Thymus (tissue), 11 donors: ENCODE results near the gene PRTG. TPM values are rescaled to one million over a fixed set of nuclear protein-coding genes. Genes with fewer than 3 reads are reported as not detected.

Experiments
- DNase-seq, 9 donors: peaks; one replicate each; pipeline ENCODE4 v3.0.0-alpha.2; 2013; ENCODE audit warnings: low spot score in 9 of 9, low read depth in 6 of 9, missing footprints in 1 of 9
- H3K27ac ChIP-seq, 2 donors: one replicate each; pipeline ENCODE4 v1.5.1; 2013; ENCODE audit warnings: control low read depth in 1 of 2, low read depth in 1 of 2, low read length in 1 of 2, mild to moderate bottlenecking in 1 of 2, moderate library complexity in 1 of 2
- H3K27me3 ChIP-seq, 2 donors: one replicate each; pipeline ENCODE4 v1.5.1; 2013; ENCODE audit warnings: low read length in 1 of 2; ENCODE audit not compliant: control insufficient read depth in 2 of 2, insufficient read depth in 1 of 2
- H3K36me3 ChIP-seq, 2 donors: one replicate each; pipeline ENCODE4 v1.5.1; 2013; ENCODE audit warnings: low read length in 1 of 2, mild to moderate bottlenecking in 1 of 2, moderate library complexity in 1 of 2; ENCODE audit not compliant: control insufficient read depth in 2 of 2, insufficient read depth in 2 of 2
- H3K4me1 ChIP-seq, 2 donors: one replicate each; pipeline ENCODE4 v1.5.1; 2013; ENCODE audit warnings: low read length in 2 of 2; ENCODE audit not compliant: control insufficient read depth in 2 of 2, insufficient read depth in 2 of 2
- H3K4me3 ChIP-seq, 2 donors: one replicate each; pipeline ENCODE4 v1.5.1; 2013; ENCODE audit warnings: low read length in 2 of 2, control low read depth in 1 of 2, mild to moderate bottlenecking in 1 of 2
- H3K9me3 ChIP-seq, 2 donors: one replicate each; pipeline ENCODE4 v1.5.1; 2013; ENCODE audit warnings: low read length in 1 of 2, mild to moderate bottlenecking in 1 of 2; ENCODE audit not compliant: control insufficient read depth in 2 of 2, insufficient read depth in 1 of 2
- WGBS: extraction: QIAGEN DNeasy Blood & Tissue Kit; methylation state at CpG from one replicate; pipeline ENCODE4 v1.1.7; 2013; 5-methylcytosine and 5-hydroxymethylcytosine counted together
- polyA plus RNA-seq: library from polyadenylated mRNA; stranded (reverse); fragments of 200-250 nt; gene quantifications from one replicate; pipeline ENCODE4 v1.2.3, GENCODE V29; 2013
- total RNA-seq: library from RNA; stranded (reverse); fragments of 120-200 nt; gene quantifications from one replicate; pipeline ENCODE4 v1.2.4, GENCODE V29; 2013
- donor health status: healthy.

PRTG gene
- total and polyA plus RNA-seq, 2 donors = 0.16 to 0.99 TPM

DNA sequence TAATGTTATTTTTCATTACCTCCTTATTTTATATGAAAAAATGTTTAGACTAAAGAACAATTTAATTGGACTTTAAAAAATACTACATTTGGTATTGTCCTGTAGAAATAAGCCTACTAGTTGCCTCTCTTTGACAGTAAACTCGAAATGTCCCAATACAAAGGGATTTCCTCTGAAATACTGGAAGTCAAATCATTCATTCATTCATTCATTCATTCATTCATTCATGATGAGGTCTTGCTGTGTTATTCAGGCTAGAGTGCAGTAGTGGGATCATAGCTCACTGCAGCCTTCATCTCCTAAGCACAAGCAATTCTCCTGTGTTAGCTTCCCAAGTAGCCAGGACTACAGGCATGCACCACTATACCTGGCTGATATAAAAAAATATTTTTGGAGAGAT, 104.2 kb downstream of the PRTG start:
- WGBS = 89% methylated on average over 1 of the region's 1 CpG

DNA sequence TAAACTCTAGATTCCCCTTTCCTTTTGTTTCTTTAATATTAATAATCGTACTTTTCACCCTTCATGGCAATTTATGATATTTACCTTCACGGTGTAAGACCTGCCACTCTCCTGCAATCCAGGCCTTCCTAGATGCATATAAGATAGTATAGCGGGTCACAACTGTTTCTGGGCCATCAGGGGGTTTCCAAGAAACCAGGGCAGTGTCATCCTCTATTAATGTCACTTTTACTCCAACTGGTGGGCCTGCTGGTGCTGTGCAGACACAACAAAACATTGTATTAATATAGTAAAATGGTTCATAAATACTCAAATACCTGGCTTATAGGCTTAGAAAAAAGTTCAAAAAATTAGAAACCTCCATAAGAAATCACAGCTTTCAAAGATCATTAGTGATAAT, 105.9 kb downstream of the PRTG start:
- no peak overlapping the region for H3K4me3 ChIP-seq
- no peaks in the 10 kb centered on the region for H3K4me1 ChIP-seq
- DNase-seq = no peak
- H3K9me3 ChIP-seq = no peaks in the 10 kb centered on the region
- H3K27me3 ChIP-seq = no peaks in the 10 kb centered on the region
- H3K36me3 ChIP-seq = no peaks in the 10 kb centered on the region
- no peak overlapping the region for H3K27ac ChIP-seq
- WGBS = 97% methylated on average over 3 of the region's 3 CpGs

More for the DNA sequence above, 104.2 kb downstream of the PRTG start:
- H3K27me3 ChIP-seq = no peaks in the 10 kb centered on the region
- no peaks in the 10 kb centered on the region for H3K36me3 ChIP-seq
- no peaks in the 10 kb centered on the region for H3K4me1 ChIP-seq
- no peaks in the 10 kb centered on the region for H3K9me3 ChIP-seq
- no peak overlapping the region for H3K4me3 ChIP-seq
- no peak for DNase-seq
- no peak overlapping the region for H3K27ac ChIP-seq

DNA sequence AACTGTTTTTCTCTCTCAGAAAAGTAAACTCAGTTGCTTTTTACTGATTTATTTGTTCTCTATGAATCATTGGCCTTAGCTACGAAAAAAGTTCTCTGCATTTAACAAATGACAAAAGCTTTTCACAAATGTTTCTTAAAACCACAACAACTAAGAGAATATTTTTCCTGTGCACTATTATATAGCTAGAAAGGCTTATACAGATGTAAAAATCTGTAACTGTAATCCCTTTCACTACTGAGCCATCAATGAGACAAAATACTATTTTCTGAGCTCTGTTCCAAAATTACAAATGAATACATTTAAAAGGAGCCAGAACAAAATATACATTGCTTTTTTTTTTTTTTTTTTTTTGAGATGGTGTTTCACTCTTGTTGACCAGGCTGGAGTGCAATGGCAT, 109.2 kb downstream of the PRTG start:
- no peaks in the 10 kb centered on the region for H3K9me3 ChIP-seq
- H3K36me3 ChIP-seq = no peaks in the 10 kb centered on the region
- no peak for DNase-seq
- H3K27ac ChIP-seq = no peak overlapping the region
- no peaks in the 10 kb centered on the region for H3K4me1 ChIP-seq
- H3K27me3 ChIP-seq = no peaks in the 10 kb centered on the region
- H3K4me3 ChIP-seq = no peak overlapping the region
- WGBS = 90% methylated on average over 1 of the region's 1 CpG

DNA sequence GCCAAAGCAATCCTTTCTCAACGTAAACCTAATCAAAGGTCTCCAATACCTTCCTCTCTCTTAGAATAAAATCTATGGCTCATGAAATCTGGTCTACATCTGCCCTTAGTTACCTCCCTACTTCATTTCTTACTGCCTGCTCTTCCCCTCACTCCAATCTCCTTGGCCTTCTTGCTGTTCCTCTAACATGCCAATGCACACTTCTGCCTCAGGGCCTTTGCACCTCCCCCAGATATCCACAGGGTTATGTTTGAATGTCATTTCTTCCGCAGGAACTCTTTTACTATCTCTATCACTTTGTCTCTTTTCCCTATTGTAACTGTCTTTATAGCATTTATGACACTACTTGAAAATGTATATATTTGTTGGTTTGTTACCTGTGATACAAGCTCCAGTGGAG, 110.5 kb downstream of the PRTG start:
- 96% methylated on average over 2 of the region's 2 CpGs for WGBS
- Histone ChIP-seq H3K4me3 (no peak overlapping the region), H3K27ac (no peak overlapping the region), H3K4me1 (no peaks in the 10 kb centered on the region), H3K9me3 (no peaks in the 10 kb centered on the region), H3K36me3 (no peaks in the 10 kb centered on the region), H3K27me3 (no peaks in the 10 kb centered on the region)
- DNase-seq = no peak

DNA sequence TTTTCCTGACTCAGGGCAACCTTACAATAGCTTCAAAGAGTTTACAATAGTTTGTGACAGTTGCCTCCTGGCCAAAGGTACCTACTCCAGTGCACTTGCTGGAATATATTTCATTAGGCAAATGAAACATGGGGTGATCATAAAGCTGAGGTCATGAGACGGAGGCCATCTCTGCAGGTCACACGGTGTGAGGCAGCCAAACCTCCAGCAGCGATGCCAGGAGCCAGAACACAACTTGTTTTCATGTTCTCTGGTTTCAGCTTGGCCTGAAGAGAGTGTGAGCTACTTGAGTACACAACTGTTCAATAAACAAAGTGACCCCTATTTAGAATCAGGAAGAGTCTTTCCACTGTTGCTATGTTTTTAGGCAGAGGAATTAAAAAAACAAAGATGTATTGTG, 112.1 kb downstream of the PRTG start:
- DNase-seq = no peak
- H3K27ac ChIP-seq = no peak overlapping the region
- H3K4me1 ChIP-seq = no peaks in the 10 kb centered on the region
- no peaks in the 10 kb centered on the region for H3K27me3 ChIP-seq
- 93% methylated on average over 3 of the region's 3 CpGs for WGBS
- no peak overlapping the region for H3K4me3 ChIP-seq
- H3K36me3 ChIP-seq = no peaks in the 10 kb centered on the region
- no peaks in the 10 kb centered on the region for H3K9me3 ChIP-seq

DNA sequence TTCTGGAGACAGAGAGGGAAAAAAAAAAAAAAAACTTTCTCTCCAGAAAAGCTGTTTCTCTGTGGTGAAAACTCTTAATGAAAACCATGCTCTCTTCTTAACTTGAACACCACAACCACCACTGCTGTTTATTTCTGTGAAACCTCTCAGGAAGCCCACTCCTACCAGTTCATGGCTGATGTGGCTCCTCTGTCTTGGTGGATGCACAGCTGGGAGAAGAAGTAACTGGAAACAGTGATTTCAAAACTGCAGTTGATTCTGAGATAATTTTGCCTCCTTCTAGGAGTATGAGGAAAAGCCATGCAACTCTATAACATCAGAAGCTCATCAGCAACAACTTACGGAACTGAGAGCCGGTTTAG, 114.6 kb downstream of the PRTG start:
- Histone ChIP-seq H3K4me1 (no peaks in the 10 kb centered on the region), H3K36me3 (no peaks in the 10 kb centered on the region), H3K4me3 (no peak overlapping the region), H3K27ac (no peak overlapping the region), H3K27me3 (no peaks in the 10 kb centered on the region), H3K9me3 (no peaks in the 10 kb centered on the region)
- 97% methylated on average over 2 of the region's 2 CpGs for WGBS
- DNase-seq = no peak

DNA sequence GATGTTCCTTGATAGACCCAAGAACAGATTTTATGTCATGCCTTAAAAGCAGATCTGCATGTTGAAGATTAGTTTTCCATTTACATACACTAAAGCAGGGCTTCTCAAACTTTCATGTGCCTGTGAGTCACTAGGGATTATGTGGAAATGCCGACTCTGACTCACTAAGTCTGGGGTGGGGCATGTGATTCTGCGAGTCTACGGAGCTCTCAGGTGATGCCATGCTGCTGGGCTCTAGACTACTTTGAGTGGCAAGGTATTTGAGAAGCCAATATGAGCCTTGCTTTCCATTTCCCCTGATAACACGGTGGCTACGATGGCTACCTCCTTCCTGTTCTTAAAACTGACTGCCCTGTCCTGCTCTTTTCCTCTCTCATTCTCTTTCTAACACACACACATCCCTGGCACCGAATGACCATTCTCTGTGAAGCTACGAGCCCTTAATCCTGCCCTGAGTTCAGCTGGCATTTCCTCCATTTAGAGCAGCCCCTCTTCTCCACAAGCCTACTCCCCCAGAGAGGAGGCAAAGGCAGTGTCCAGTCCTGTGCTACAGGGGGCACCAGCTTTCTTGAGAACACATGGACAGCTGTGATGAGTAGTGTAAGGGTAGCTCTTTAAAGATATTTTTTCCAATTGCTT, 115.1 kb downstream of the PRTG start:
- Histone ChIP-seq H3K36me3 (no peaks in the 10 kb centered on the region), H3K27ac (no peak overlapping the region), H3K9me3 (no peaks in the 10 kb centered on the region), H3K4me3 (no peak overlapping the region), H3K27me3 (no peaks in the 10 kb centered on the region), H3K4me1 (no peaks in the 10 kb centered on the region)
- no peak for DNase-seq
- WGBS = 93% methylated on average over 7 of the region's 7 CpGs

DNA sequence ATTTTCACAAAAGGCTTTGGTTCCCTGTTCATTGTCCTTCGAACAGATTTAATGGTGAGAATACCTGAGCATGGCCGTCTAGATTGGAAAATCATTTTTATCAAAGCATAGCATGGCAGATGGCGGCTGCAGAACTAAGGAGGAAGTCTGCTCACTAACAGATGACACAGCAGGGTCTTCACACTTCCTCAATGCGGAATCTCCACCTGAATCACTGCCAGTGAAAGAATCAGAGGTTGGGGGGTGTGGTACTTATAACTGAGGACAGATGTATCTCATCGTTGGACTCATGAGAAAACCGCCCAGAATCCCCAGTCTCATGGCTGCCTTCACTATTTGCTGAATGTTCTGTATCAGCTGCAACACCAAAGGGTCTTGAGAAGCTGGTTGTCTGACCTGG, 123.2 kb downstream of the PRTG start:
- no peak for DNase-seq
- Histone ChIP-seq H3K4me3 (no peak overlapping the region), H3K27me3 (no peaks in the 10 kb centered on the region), H3K36me3 (no peaks in the 10 kb centered on the region), H3K9me3 (no peaks in the 10 kb centered on the region), H3K27ac (no peak overlapping the region), H3K4me1 (no peaks in the 10 kb centered on the region)
- WGBS = 64% methylated on average over 6 of the region's 6 CpGs

DNA sequence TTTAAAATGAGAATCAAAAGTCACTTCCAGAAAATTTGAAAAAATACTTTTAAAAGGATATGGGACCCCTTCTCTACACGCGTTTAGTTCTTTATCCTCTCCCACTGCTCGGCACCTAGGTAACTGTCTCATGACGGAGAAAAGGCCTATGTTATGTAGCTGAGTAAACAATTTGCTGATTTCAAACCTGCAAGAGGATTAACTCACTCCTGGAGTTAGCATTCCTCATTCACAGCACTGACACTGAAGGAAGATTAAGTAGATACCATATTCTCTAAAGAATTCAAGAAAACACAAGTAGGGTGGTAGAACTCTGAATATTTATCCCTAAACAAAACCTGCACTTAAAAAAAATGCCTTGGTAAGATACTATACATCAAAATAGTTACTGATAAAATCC, 124.6 kb downstream of the PRTG start:
- H3K36me3 ChIP-seq = no peaks in the 10 kb centered on the region
- no peak for DNase-seq
- 95% methylated on average over 4 of the region's 4 CpGs for WGBS
- H3K27me3 ChIP-seq = no peaks in the 10 kb centered on the region
- H3K4me3 ChIP-seq = no peak overlapping the region
- no peak overlapping the region for H3K27ac ChIP-seq
- H3K4me1 ChIP-seq = no peaks in the 10 kb centered on the region
- no peaks in the 10 kb centered on the region for H3K9me3 ChIP-seq

DNA sequence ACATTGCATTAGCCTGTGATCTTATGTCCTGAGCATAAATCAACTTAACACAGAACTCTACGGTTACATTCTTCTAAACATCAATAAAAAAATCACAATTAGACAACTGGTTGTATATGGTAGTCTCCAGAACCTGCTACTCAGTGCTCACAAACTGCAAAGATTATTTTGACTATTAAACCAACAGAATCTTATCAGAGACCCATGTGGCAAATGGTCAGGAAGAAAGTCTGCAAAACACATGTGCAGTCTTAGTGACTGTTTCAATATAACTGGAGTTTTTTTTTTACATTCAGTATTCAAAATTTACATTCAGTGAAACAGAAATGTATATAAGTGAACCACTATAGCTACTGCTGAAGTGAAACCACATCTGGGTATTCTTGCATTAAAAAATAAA, 127.5 kb downstream of the PRTG start:
- H3K4me1 ChIP-seq = no peaks in the 10 kb centered on the region
- WGBS = 79% methylated on average over 1 of the region's 1 CpG
- DNase-seq = no peak

More for the DNA sequence above, 127.5 kb downstream of the PRTG start:
- no peaks in the 10 kb centered on the region for H3K27me3 ChIP-seq
- H3K36me3 ChIP-seq = no peaks in the 10 kb centered on the region
- no peak overlapping the region for H3K27ac ChIP-seq
- no peaks in the 10 kb centered on the region for H3K9me3 ChIP-seq
- H3K4me3 ChIP-seq = no peak overlapping the region
